GM12872 (cell line): ENCODE measurements around the gene HSPA5.

Experiments used
- TF ChIP-seq, protein P1 (sequence below): IDR thresholded peaks from 3 replicates; pipeline ENCODE4 v1.5.1; 2011; ENCODE audit warnings: low read depth, mild to moderate bottlenecking, low read length, moderate library complexity; ENCODE audit not compliant: insufficient read depth

The HSPA5 gene

DNA sequence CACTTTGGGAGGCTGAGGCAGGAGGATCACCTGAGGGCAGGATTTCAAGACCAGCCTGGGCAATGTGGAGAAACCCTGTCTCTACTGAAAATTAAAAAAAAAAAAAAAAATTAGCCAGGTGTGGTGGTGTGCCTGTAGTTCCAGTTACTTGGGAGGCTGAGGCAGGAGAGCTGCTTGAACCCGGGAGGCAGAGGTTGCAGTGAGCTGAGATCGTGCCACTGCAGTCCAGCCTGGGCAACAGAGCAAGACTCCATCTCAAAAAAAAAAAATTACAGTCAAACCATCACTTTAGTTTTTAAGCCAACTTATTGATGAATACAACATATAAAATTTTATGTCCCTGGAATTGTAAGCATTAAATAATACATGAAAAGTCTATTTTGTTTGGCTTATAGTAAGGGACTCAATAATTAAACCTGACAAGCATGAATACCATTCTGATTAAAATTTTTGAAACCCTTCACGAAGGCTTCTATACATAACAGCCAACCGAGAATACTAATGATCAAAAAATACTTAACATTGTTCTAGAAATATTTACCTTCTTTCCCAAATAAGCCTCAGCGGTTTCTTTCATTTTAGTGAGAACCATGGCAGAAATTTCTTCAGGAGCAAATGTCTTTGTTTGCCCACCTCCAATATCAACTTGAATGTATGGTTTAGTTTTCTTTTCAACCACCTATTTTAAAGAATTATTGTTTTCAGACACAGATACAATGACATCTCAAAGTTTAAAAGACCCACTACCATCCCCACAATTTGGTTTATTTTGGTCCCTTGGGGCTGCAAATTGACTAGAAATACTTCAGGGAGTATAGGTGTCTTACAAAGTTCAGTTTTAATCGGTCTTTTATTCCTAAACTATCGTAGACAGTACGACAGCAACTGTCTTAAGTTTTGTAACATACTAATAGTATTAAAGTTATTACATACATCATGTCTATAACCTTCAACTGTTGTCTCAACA, 1.2 kb downstream of the HSPA5 start:
- TF ChIP-seq, protein P1, sequence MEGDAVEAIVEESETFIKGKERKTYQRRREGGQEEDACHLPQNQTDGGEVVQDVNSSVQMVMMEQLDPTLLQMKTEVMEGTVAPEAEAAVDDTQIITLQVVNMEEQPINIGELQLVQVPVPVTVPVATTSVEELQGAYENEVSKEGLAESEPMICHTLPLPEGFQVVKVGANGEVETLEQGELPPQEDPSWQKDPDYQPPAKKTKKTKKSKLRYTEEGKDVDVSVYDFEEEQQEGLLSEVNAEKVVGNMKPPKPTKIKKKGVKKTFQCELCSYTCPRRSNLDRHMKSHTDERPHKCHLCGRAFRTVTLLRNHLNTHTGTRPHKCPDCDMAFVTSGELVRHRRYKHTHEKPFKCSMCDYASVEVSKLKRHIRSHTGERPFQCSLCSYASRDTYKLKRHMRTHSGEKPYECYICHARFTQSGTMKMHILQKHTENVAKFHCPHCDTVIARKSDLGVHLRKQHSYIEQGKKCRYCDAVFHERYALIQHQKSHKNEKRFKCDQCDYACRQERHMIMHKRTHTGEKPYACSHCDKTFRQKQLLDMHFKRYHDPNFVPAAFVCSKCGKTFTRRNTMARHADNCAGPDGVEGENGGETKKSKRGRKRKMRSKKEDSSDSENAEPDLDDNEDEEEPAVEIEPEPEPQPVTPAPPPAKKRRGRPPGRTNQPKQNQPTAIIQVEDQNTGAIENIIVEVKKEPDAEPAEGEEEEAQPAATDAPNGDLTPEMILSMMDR: no peak

DNA sequence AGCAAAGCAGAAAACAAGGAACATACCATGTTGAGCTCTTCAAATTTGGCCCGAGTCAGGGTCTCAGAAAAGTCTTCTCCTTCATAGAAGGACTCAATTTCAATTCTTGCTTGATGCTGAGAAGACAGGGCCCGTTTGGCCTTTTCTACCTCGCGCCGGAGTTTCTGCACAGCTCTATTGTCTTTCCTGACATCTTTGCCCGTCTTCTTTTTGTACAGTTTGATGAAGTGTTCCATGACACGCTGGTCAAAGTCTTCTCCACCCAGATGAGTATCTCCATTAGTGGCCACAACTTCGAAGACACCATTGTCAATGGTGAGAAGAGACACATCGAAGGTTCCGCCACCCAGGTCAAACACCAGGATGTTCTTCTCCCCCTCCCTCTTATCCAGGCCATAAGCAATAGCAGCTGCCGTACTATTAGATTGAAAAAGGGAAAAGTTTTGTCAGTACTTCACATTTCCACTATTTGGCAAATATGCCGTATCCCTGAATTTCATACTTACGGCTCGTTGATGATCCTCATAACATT, 2.2 kb downstream of the HSPA5 start:
- TF ChIP-seq, protein P1: no peak

DNA sequence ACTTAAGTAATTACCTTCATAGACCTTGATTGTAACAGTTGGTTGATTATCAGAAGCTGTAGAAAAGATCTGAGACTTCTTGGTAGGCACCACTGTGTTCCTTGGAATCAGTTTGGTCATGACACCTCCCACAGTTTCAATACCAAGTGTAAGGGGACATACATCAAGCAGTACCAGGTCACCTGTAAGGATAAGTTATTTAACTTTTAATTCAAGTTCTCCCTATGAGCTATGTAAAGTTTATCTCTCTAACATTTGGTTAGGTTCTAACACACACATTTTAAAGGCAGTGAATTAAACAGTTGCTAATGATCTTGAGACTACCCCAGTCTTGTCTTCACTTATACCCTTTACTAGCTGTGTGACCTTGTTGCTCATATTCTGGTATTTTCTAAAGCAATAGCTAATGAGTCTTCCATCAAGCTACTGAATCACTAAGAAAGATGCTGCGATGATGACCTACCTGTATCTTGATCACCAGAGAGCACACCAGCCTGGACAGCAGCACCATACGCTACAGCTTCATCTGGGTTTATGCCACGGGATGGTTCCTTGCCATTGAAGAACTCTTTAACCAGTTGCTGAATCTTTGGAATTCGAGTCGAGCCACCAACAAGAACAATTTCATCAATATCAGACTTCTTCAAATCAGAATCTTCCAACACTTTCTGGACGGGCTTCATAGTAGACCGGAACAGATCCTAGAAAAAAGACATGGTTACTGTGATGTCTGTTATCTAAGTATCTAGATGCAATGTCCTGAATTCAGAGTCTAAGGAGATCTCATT, 2.8 kb downstream of the HSPA5 start:
- TF ChIP-seq, protein P1: no peak

DNA sequence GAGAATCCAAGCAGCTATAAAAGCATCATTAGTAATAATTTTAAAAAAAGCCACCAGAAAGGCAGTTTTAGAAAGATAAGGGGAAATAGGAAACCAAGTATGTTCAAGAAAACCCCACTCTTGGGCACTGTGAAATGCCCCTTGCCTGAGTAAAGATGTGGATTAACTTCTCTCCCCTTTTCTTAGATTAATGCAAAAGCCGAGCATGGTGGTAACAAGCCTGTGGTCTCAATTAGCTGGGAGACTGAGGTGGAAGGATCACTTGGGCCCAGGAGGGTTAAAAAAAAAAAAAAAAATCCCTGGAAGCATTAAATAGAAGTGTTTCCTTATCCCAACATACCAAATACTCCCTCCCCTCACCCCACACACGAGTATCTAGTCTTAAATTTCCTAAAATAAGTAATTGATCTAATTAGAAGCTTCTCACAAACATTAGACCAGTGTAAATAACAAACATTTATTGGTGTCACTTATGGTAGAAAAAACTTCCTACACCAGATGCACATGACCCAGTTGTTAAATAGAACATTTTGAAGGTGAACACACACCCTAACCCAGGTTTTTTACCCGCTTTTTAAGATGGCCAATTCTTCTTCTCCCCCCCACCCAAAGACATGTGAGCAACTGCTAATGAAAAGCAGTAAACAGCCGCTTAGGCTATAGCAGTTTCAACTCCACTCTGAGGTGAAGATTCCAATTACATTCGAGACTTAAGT, 5.2 kb downstream of the HSPA5 start:
- TF ChIP-seq, protein P1: no peak

DNA sequence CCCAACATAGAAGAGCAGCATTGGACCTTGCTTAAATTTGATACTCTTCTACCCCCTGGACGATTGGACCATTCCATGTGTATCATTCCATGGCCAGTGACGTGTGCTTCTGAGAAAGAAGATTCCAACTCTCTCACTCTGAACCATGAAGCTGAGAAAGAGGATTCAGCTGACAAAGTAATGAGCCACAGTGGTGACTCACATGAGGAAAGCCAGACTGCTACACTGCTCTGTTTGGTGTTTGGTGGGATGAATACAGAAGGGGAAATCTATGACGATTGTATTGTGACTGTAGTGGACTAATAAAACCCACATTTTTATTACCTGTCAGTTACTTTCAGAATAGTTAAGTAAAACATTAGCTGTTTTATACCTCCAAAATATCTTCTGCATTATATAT, 7.5 kb downstream of the HSPA5 start:
- TF ChIP-seq, protein P1: no peak

DNA sequence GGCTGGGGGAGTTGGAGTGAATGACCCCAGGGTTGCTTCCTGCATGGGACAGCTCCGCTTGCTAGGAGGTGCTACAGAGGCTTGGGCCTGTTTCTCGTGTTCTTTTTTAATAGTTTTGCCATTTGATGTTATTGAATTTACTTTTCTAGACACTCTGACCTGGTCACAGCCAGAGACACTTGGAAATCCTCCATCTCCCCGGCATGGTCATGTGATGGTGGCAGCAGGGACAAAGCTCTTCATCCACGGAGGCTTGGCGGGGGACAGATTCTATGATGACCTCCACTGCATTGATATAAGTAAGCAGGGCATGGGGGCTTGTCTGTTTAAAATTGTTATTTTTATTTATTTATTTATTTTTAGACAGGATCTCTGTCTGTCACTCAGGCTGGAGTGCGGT, 13.4 kb downstream of the HSPA5 start:
- TF ChIP-seq, protein P1: no peak
